HG03025 (cell line): Measurements from ENCODE around the gene SLC13A3.

Experiments
- ATAC-seq: cut with Tn5 transposase; IDR thresholded peaks from one replicate; pipeline ENCODE4 v1.9.1; 2021; ENCODE audit warnings: mild to moderate bottlenecking, moderate library complexity; ENCODE audit not compliant: unreplicated experiment, low FRiP score

The SLC13A3 gene, protein sequence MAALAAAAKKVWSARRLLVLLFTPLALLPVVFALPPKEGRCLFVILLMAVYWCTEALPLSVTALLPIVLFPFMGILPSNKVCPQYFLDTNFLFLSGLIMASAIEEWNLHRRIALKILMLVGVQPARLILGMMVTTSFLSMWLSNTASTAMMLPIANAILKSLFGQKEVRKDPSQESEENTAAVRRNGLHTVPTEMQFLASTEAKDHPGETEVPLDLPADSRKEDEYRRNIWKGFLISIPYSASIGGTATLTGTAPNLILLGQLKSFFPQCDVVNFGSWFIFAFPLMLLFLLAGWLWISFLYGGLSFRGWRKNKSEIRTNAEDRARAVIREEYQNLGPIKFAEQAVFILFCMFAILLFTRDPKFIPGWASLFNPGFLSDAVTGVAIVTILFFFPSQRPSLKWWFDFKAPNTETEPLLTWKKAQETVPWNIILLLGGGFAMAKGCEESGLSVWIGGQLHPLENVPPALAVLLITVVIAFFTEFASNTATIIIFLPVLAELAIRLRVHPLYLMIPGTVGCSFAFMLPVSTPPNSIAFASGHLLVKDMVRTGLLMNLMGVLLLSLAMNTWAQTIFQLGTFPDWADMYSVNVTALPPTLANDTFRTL

GRCh38 chr20:46651091-46651962 is at the start of gene SLC13A3:
Gene SLC13A3 (minus strand): TSS chr20:46651459. CDS start chr20:46651421, 38 bp downstream.
- ATAC-seq, result no peak

- no peak for ATAC-seq
These were observed 49.8 kb upstream of the SLC13A3 start for GRCh38 chr20:46701057-46701456.

GRCh38 chr20:46700481-46700880 is 49.2 kb upstream of the SLC13A3 start:
- ATAC-seq, result no peak

GRCh38 chr20:46699651-46700359 is 48.5 kb upstream of the SLC13A3 start:
- ATAC-seq, result no peak

DNA sequence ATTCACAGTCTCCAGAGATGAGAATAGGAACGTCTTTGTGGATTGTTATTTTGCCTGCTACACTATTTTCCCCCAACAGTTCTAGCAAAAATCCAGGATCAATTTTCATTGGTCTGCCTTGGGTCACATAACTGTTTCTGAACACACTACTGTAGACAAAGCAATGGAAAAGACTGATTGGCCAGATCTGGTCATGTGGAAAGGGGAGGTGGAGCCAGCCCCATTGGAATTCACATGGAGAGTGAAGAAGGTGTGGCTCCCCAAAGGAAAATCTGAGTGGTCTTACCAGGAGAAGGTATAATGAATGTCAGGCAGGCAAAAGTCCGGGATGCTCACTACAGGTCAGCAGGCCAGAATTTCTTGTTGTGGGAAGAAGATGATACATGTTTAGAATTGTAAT is 47.5 kb upstream of the SLC13A3 start:
- no peak for ATAC-seq

- ATAC-seq, result no peak
These were observed 45.6 kb upstream of the SLC13A3 start for GRCh38 chr20:46696791-46697279.

- no peak for ATAC-seq
These were observed 44.6 kb upstream of the SLC13A3 start for GRCh38 chr20:46695892-46696291.

DNA sequence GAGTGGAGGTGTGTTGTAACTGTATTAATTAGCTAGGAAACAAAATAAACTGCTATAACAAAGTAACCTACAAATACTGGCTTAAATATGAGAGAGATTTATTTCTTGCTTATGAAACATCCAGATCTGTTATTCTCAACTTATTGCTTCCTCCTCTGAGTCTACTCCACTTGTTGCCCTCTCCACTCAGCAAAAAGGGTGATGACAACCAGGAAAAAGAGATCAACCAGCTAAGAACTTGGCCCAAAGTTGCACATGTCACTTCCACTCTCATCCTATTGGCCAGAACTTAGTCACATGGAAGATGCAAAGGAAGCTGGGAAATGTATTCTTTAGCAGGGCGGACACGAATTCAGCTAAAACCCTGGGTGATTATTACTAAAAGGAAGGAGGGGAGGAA is 43.2 kb upstream of the SLC13A3 start:
- ATAC-seq, result no peak

DNA sequence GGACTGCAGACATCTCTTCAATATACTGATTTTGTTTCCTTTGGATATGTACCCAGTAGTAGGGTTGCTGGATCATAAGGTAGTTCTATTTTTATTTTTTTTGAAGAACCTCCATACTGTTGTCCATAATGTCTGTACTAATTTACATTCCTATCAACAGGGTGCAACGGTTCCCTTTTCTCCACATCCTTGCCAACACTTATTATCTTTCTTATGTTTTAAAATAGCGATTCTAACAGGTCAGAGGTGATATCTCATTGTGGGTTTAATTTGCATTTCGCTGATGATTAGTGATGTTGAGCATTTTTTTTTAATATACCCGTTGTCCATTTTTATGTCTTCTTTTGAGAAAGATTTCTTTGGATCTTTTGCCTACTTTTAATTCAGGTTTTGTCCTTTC is 39.9 kb upstream of the SLC13A3 start:
- no peak for ATAC-seq

DNA sequence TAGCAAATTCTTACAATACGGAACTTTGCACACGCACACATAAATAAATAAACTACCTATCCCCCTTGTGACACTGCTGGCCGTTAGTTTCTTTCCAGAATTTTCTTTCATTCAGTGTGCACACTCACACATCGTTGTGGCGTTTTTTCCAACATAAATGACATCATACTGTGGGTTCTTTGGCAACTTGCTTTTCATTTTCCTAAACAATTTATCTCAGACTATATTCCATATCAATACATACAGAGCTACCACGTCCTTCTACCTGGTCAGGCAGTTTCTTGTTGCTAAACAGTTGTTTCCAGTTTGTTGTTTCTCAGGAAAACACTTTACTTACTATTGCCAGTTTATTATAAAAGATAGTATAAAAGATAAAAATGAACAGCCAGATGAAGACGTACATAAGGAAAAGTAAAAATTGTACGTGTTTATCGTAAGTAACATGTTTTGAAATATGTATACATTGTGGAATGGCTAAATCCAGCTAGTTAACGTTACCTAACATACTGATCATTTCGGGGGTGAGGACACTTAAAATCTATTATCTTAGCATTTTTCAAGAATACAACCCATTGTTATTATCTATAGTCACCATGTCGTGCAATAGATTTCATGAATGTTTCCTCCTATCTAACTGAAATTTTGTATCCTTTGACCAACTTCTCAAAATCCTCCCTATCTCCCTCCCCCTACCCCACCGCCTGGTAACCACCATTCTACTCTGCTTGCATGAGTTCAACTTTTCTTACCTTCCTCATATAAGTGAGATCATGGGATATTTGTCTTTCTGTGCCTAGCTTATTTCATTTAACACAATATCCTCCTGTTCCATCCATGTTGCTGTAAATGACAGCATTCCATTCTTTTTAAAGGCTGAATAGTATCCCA is 39.2 kb upstream of the SLC13A3 start:
- ATAC-seq, result no peak

DNA sequence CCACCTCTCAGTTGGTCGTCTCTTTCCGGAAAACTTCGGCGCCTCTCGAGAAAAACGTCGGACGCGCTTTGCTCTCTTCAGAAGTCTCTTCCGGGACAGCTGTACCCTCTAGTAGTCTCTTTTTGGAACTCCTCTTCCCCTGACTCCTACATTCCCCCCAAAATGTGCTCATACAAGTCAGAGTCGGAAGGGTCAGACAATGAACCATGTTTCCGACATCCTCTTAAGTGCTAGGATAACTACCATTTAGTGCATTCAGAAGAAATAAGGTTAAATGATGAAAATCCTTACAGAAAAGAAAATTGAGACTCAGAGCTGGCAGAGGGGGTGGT is 38.5 kb upstream of the SLC13A3 start:
- no peak for ATAC-seq

DNA sequence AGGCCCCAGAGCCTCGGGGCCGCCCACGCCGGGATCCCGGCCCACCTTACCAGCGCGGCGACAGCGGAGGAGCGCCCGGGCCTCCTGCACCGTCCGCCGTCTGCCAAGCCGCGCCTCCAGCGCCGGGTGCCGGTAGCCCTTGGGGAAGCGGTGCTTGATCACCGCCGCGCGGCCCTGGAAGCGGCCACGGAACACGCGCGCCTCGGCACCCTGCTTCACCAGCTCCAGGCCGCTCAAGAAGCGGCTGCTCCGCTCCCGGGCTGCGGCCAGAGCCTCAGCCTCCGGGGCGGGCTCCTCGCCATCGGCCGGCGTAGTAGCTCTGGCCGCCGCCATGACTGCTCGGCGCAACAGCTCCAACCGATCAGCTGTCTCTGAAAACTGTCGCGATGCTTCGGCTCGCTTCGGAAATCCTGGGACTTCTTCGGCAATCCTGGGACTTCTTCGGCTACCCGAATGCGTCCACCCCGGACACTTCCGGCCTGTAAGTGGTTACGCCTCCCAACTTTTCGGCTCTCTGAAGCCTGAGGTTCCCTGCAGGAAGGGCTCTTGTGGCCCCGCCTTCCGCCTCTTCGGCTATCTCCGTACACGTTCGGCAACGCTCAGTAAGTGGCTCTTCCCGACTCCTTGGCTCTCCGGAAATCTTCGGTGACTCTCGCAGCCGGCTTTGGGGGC is 38.0 kb upstream of the SLC13A3 start, which contains the start of gene TP53RK:
Gene TP53RK (minus strand): TSS at position 363 of the 672 bp plus-strand sequence. CDS start 30 bp downstream, at position 333.
- peak; percentile 85 for ATAC-seq

DNA sequence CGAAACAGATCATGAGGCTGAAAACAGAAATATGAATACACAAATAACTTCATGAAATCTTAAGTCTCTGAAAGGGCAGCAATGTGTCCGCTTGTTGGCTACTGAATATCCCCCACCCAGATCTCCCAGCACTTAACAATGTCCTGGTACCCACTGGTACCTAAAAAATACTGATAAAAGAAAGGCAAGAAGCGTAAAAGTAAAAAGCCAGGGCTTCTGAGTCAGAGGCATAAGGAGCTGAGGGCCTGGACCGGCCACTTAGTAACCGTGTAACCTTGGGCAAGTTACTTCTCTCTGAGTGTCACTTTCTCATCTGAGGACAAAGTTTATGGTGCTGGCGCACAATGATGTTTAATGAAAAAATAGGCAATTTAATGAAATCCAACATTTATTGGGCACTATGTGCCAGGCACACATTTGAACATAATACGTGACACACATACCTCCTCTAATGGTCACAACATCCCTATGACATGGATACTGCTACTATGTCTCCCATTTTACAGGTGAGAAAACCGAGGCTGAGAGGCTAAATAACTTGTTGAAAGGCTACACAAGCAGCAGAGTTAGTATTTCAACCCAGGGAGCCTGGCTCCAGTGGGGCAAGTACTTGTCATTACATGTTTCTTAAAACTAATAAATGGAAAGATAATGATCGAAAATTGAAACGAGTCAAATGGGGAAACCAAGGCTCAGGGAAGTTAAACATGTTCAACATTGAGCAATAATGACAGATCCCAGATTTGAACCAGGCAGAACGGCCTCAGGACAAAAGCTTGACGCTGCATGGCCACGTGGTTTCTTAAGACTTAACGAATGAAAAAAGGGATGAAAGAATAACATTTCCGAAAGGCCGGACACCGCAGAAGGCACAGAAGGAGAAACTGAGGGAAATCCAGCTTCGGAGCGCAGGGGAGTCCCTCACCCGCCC is 37.2 kb upstream of the SLC13A3 start:
- ATAC-seq, result no peak

DNA sequence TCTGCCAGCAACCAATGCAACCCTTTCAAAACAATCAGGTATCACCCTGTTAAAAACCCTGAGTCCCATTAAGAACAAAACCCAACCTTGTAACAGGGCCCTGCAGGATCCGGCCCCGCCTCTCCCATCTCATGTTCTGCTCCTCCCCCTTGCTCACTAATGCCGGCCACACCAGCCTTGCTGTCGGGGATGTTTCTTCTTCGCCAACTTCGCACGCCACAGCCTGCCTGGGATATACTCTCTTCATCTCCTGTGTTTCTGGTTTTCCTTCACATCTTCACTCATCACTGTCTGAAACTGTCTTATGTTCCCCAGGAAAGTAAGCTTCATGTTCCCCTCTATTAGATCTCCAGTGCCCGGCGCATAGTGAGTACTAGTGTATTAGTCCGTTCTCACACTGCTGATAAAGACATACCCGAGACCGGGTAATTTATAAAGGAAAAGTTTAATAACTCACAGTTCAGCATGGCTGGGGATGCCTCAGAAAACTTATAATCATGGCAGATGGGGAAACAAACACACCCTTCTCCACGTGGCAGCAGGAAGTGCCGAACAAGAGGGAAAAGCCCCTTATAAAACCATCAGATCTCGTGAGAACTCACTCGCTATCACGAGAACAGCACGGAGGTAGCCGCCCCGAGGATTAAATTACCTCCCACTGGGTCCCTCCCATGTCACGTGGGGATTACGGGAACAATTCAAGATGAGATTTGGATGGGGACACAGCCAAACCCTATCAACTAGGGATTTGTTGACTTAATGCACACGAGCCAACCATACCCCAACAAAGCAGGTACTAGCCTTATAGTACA is 32.9 kb upstream of the SLC13A3 start:
- no peak for ATAC-seq

- no peak for ATAC-seq
These were observed 32.3 kb upstream of the SLC13A3 start for GRCh38 chr20:46683668-46683938.

DNA sequence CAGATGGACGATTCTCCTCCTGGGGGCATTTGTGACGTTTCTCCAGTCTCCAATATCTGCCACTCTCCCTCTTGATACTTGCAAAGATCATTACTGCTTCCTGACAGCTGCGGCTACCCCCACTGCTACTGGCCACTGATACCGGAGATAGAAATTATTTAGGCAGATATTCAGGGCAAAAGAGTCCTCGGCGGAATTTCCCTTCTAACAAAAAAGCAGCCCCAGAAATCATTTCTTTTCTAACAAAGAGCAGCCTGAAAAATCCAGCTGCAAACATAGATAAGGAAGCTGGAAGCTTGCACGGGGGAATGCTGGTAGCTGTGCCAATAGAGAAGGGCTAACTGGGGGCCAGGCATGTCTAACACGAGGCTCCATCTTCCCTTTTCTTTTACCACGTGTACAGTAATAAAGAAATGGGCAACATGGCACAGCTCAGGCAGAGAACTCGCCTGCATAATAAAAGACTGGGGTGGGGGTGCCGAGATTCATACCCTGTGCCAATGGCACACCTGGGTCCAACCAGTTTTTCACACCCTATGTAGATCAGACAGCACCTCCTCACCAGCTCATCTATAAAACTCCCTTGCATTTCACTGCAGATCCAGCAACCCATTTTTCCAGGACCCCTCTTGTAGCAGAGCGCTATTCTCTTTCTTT is 31.9 kb upstream of the SLC13A3 start:
- no peak for ATAC-seq
